NCI-H2196 (cell line): Measurements from ENCODE around the gene TNC.

Source experiments
- DNase-seq: peaks from one replicate; lab custom pipeline; 2025; ENCODE audit not compliant: unreplicated experiment; lab: John Stamatoyannopoulos, UW

The TNC gene

DNA sequence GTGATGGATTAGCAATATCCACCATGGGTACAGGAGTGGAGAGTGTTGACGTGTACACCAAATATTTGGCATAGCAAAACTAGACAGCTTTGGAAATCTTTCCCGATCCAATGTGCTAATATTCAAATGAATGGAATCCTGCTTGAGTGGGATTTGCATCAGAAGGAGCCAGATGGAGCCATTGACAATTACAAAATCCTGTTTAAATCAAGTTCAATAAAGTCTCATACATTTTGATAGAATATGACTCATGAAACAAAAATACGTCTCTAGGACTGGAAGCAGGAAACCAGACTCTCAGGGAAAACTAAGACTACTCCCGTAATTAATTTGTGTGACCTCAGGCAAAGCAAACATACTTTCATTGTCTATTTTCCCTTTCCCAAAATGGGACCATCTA lies 13.0 kb downstream of the TNC start:
- DNase-seq: no peak

DNA sequence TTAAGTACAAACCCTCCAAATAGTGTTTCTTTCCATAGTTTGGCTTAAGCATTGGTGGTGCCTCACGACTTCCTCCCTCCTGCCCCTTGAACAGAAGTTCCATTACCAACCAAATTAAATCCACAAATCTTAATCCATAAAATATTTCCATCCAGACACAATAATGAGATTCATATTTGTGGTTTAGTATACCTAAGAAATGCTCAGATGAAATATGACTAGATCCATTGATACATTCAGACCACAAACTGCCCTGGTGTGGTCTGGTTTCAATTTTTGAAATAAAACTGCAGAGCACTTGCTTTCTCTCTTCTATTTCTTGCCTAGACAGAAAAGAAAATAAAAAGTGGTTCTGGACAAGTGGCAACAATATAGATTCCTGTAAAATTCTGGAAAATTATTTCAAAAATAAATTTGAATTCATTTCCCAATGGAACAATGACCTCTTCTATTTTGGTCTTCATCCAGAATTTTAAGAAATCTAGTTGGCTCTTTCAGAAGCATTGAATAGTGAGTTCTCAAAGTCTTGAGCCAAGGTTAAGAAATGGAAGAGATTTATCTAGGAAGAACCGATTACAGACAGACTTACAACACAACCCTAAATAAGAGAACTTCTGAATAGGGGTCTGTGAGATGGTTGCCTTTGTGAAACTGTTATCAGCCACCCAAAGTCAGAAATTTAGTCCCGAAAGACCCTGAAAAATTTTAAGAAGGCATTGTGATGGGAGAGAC lies 14.0 kb downstream of the TNC start:
- DNase-seq: no peak

DNA sequence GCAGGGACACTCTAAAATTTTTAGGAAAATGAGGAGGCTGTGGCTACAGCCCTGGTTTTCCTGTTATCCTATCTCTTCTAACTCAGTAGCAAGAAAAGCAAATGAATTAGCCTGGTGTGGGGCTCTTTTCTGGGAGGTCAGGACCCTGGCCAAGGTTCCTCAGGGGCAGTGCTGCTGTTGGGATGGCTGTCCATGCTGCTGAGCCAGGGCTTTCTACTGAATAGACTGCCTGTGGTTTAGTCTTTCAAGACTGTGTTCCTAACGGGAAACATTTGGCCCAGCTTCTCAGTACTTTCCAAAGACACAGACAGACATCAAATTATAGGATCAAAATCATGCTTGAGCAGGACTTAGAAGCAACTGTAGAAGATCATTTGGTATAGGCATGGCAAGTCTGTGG lies 18.1 kb downstream of the TNC start:
- DNase-seq: no peak

DNA sequence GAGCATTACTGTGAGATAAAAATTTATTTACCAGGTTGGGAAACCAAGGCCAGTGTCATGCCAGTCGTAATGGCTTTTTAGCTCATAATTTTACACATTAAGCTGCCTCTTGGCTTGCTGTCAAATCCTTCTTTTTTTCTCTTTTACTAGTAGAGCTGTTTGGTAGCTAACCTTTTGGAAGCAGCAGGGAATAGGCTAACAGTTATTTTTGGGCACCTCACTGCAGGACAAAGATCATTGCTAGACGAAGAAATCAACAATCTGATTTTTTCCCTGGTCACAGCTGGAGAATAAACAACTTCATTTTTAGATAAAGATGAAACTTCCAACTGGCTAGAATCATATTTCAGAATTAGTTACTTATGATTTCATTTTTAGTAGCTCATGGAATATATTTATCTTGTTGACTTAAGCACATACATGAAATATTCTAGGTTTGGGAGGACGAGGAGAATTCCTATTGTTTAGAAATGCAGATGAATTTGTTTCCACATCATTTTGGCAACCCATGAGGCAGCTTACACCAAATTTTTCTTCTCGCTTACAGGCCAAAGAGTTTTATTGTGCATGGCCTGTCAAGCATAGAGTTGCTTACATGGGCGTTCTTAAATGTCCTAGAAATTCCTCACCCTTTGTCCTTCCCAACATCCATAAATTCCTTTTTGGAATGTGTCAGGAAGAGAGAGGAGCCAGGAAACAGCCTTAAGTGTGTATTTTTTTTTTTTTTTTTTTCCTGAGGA lies 19.6 kb downstream of the TNC start:
- no peak for DNase-seq

DNA sequence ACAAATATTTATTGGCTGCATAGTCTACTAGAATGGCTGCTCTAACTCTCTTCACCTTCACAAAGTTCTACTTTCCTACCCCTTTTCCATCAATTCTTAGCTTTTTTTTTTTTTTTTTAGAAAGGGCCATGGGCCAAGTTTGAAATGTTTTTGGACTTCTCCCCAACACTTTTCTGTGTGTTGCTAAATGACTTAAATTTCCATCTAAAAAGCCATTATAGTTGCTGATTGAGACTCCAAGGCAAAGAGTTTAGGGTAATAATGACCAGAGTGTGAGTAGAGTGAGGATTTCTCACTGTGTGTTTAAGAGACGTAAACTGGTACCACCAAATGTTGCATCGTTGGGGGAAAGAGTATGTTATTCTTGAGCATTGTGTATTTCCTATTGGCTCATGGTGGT lies 24.4 kb downstream of the TNC start:
- DNase-seq: no peak

DNA sequence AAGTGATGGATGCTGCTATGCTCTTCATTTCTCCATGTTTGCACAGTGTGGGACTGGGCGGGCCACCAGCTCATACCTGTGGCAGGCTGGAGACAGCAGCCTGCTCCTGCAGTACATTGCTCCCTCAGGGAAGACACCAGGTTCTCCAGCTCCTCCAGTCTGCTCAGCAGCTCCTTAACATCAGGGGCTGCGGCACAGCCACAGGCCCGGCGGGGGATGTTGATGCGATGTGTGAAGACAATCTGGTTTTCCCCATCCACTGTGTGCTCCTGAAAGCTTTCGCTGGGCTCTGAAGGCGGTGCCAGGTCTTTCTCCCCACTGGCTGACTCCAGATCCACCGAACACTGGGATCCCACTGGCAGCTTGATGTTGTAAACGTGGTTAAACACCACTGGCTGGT lies 27.5 kb downstream of the TNC start:
- no peak for DNase-seq

DNA sequence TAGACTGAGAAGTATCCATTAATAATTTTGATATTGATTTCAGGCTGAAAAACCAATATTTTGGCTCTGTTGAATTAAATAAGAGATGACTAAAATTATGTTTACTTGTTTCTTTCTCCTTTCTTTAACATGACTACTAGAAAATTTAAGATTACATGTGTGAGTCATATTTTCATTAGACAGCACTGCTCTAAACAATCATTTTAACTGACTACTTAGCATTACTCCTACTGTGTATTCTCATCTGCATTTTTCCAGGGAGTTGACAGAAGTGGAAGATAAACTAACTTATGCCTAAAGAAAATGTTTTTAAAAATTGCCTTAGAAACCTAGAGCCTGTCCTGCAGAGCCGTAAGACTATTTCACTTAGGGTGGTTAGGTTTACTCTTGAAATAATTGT lies 29.1 kb downstream of the TNC start:
- DNase-seq: no peak

DNA sequence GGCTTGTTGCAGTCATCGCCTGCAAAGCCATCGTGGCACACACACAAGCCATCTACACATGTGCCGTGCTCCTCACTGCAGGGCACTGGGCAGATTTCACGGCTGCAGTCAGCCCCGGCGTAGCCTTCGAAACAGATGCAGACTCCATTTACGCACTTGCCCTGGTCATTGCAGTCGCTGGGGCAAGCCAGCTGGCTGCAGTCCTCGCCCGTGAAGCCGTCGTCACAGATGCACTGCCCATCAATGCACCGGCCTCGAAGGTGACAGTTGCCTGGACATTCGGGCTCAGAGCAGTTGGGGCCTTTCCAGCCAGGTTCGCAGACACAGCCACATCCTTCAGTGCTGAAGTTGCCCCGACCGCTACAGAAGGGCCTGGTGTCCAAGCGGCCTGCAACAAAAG lies 31.1 kb downstream of the TNC start:
- no peak for DNase-seq

DNA sequence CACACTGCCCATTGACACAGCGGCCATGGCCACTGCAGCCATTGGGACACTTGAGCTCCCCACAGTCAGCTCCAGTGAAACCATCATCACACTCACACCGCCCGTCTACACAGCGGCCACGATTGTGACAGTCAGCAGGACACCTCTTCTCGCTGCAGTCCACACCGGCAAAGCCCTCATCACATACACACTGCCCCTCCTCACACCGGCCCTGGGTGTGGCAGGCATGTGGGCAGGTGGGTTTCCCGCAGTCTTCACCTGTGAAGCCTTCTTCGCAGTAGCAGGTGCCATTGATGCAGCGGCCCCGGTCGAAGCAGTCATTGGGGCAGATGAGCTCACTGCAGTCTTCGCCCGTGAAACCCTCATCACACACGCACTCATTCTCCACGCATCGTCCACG lies 31.5 kb downstream of the TNC start:
- no peak for DNase-seq

DNA sequence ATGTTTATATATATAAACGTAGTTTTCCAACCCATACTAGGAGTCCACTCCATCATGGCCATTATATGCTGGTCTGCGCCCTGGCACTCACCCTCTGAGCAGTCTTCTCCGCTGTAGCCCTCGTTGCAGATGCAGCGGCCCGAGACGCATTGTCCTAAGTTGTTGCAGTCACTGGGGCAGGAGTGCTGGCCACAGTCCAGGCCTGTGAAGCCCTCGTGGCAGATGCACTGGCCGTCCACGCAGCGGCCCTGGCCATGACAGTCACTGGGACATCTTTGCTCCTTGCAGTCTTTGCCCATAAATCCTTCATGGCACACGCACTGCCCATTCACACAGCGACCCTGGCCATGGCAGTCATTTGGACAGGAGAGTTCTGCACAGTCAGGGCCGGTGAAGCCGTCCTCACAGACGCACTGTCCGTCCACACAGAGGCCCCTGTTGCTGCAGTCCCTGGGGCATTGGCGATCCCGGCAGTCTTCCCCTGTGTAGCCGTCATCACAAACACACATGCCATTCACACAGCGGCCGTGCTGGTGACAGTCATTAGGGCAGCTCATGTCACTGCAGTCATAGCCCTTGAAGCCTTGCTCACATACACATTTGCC lies 32.1 kb downstream of the TNC start:
- DNase-seq: no peak

DNA sequence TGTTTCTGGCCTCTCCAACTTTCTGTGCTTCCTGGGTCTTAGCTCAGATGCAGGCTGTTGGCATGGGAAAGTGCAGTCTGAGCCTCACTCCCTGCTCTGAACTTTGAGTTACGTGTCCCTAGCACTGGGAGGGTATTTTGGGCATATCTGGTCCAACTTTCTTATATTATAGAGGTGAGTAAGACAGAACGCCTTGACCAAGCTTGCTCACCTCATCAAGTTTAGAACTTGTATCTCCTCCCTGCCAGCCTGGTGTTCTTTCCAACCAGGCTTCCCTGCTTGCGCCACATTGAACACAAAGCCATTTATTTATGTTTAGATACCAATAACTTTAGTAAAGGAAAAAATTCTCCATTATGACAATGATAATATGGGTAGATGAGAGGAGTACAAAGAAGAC lies 33.2 kb downstream of the TNC start:
- no peak for DNase-seq

DNA sequence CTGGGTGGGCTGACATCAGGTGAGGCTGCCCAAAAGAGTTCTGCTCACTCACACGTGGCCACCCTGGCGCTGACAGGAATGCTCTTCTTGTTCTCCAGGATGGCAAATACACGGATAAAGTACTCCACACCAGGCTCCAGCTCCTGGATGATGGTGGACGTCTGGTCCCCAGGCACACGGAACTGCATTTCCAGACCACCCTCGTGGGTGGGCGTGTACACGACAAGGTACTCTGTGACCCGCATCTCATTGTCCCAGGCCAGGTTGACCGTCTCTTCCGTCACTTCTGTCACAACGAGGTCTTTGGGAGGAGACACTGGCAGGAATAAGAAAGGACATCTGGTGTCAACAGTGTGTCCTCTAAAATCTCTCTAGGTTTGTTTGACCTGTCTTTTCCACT lies 33.8 kb downstream of the TNC start:
- no peak for DNase-seq

DNA sequence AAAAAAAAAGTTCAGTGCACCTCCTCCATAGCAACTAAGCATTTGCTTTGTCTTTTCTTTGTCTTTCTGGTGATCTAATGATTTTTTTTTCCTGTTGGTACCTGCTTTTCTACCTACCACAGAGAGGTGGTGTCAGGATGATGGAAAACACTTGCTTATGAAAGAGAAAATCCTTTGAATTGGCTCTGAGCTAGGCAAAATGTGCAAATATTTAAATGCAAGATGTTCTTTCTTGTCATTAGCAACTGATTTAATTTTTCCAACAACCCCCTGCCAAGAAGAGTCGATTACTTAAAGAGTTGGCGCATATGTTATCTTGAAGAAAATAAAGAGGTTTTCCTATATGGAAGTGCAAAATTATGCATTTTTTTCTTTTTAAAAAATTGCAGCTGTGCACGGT lies 37.7 kb downstream of the TNC start:
- DNase-seq: no peak

DNA sequence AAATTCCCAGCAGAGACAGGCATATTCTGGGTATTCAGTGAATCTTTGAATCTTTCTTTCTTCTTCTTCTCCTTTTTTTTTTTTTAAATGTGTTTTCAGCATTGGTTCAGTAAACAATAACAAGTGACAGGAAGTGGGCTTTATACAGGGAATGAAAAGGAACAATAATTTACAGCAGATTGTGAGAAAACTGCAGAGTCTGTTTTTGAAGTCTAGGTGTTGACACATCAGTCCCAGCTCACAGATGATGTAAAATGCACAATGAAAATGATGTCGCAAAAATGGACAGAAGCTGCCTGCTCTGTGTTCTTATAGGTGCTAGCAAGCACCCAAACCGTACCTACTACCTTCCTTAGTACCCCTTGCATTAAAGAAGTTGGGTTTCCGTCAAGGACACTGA lies 38.8 kb downstream of the TNC start:
- no peak for DNase-seq

DNA sequence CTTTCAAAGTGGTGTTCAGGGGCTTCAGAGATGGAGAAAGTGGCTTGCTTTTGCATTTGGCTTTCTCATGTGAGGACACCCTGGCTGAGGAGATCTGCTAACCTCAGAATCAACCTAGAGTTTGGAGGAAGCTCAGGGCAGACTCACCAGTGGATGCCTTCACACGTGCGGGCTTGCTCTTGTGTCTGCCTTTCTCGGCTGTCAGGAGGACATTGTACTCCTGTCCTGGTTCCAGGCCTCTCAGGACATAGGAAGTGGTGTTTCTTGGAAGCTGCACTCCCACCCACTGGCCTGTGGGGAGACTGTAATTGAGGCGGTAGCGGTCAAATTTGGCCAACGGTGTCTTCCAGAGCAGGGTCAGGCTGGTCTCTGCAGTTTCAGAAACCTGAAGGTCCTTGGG lies 44.5 kb downstream of the TNC start:
- no peak for DNase-seq

DNA sequence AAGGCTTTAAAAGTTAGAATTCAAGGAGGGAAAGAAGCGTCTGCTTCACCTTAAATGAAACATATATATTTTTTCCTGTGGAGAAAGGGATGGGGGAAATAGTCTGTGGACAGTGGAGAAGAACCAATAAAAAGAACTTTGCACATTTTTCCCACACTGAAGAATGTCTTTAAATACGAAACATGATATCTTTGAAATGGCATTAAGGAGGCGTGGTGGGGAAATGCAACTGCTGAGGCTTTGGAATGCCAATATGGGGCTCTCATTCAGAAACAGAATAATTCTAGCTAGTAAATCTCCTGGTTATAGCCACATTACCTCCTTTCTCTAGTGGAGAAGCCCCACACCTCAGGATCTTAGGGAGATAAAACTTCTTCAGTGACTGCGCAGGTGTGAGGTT lies 46.8 kb downstream of the TNC start:
- no peak for DNase-seq

DNA sequence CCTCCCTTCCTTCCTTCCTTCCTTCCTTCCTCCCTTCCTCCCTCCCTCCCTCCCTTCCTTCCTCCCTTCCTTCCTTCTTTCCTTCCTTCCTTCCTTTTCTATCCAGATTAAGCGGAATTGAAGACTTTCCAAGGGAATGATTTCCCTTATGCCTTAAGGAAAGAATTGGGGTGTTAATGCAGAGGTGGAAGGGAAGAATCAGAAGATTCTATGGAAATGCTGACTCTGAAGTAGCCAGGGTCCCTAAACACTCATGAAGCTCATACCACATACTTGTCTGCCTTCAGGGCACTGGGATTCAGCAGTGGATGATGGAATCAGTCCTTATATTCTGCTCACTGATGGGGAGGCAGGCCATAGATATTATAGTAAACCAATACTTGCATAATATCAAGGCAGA lies 48.2 kb downstream of the TNC start:
- DNase-seq: no peak

DNA sequence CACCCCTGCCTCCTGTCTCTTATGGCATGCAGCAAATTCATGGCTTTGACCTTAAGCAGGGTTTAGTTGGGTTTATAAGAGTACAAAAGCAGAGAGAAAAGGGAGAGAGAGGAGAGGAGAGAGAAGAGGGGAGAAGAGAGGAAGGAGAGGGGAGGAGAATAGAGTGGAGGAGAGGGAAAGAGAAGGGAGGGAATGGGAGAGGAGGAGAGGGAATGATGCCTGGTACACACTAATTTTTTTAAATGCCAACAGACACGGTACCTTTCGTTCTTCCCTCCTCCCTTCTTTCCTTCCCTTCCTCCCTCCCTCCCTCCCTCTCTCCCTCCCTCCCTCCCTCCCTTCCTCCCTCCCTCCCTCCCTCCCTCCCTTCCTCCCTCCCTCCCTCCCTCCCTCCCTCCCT lies 48.7 kb downstream of the TNC start:
- no peak for DNase-seq

DNA sequence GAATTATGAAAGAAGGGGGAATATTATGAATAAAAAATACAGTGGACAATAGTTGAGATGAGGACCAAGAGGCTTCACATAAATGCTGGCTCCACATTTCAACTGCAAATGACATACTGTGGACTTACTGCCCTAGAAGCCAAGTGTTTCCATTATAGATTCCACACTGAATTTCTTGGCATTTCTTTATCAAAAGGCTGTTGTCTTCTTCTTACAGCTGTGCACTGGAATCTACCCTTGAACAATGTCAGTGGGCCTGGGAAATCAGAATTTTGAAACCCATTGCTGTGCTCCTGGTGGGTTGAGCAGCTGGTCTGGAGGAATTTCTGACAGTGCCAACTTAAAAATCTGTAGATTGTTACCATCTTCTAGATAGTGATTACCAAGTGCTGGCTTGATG lies 49.9 kb downstream of the TNC start:
- DNase-seq: no peak

DNA sequence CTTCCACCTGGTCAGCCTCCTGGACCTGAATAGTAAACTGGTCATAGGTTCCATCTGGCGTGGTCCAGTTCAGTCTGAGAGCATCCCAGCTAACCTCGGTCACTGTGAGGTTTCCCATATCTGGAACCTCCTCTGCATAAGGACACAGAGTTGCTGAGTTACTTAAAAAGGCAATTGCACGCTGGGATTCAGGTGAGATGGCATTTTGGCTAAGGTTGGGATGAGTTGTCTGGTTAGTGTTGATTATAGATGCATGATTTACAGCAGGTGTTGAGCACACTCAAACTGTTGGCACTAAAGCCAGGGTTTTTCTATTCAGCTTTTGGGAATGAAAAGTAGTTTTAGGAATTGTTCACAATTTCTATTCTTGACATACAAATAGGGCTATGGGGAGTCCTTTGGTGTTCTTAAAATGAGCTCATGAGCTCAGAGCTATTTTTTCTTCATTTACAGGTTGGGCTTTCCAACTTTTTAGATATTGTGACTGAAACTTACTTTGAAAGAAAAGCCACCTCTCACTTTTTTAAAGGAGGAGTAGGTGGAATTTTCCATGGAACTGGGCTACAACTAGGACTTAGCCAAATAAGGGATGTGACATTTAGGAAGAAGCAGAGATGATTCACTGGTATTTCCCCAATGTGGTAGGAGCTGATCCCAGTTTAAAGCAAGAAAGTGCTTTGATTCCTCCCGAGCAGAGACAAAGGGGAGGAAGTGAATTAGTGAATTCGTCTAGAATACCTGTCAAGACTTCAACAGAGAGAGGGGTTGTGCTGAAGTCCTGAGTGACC lies 54.7 kb downstream of the TNC start:
- DNase-seq: no peak

DNA sequence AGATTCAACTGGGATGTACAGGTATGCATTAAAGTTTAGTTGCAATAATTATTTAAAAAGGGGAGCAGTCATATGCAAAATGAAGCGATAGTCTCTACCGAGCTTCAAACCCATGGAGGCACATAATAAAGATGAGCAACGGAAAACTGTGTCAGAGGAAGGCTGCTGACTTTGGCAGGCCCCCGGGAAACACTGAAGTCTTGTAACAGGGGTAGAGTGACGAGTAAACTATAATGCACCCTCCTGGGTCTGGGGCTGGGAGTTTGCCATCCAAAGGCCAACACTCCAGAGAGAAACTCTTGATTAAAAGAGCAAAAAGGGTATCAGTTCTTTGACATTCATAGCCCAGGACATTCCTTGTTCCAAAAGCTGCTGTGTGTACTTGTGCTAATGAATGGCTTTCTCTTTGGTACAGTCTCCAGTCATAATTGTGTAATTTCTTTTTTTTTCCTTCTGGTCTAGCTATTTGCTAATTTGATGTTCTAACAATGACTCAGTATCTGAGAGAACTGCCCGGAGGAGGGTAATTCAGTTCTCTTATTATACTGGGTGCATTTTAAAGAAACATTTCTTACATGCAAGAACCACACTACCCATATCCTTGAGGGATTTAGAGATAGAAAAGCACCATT lies 59.2 kb downstream of the TNC start:
- DNase-seq: no peak
